Dedifferentiated amniotic fluid mesenchymal stem cell (primary cell): ENCODE data around the gene VWF.
"Not testable (repeated sequence)": the region's sequence is repeated elsewhere in the genome, so short reads cannot be mapped to it uniquely, and the experiment has no call there.

Experiments
- DNase-seq: peaks from one replicate; pipeline ENCODE4 v3.0.0-alpha.2; 2016; ENCODE audit errors: extremely low spot score

The VWF gene

DNA sequence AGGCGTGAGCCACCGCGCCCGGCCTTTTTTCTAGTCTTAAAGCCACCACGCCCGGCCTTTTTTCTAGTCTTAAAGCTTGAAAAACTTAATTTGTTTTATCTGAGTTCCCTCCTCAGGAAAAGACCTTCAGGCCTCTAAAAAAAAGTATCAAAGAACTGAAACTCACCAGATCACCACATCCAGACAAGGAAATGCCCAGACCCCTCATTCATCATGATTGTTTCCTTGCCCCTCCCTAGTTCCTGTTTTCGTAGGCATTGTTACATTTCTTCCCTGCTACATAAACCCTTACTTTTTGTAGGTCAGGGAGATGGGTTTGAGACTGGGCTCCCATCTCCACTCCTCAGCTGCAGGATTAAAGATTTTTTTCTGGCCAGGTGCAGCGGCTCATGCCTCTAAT, 21.1 kb upstream of the VWF start:
- no peak for DNase-seq

- DNase-seq = no peak
Measured at GRCh38 chr12:6143303-6143675, 18.8 kb upstream of the VWF start.

DNA sequence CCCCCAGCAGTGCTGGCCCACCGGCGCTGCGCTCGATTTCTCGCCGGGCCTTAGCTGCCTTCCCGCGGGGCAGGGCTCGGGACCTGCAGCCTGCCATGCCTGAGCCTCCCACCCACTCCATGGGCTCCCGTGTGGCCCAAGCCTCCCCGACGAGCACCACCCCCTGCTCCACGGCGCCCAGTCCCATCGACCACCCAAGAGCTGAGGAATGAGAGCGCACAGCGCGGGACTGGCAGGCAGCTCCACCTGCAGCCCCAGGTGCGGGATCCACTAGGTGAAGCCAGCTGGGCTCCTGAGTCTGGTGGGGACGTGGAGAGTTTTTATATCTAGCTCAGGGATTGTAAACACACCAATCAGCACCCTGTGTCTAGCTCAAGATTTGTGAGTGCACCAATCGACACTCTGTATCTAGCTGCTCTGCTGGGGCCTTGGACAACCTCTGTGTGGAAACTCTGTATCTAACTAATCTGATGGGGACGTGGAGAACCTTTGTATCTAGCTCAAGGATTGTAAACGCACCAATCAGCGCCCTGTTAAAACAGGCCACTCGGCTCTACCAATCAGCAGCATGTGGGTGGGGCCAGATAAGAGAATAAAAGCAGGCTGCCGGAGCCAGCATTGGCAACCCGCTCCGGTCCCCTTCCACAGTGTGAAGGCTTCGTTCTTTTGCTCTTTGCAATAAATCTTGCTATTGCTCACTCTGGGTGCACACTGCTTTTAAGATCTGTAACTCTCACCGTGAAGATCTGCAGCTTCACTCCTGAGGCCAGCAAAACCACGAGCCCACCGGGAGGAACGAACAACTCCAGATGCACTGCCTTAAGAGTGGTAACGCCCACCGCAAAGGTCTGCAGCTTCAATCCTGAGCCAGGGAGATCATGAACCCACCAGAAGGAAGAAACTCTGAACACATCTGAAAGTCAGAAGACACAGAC, 18.2 kb upstream of the VWF start:
- not testable (repeated sequence) for DNase-seq

GRCh38 chr12:6141731-6142367, 17.4 kb upstream of the VWF start:
- not testable (repeated sequence) for DNase-seq

- DNase-seq = no peak
Measured at GRCh38 chr12:6140651-6141447, 16.4 kb upstream of the VWF start.

DNA sequence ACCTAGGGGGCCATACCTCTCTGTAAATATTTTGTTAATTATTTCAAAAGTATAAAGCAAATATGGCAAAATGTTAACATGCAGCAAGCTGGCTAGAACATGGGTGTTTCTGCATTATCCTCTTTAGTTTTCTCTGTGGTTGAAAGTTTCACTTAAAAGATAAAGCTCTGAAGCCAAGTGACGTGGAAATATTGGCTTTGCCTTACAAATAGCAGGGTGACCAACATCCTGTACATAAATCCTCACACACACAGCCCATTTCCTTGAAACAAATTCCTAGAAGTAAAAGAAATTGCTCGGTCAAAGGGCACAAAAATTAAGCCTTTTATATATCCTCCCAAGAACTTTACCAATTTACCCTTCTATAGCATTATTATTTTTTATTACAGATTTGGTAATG, 10.6 kb upstream of the VWF start:
- no peak for DNase-seq

DNA sequence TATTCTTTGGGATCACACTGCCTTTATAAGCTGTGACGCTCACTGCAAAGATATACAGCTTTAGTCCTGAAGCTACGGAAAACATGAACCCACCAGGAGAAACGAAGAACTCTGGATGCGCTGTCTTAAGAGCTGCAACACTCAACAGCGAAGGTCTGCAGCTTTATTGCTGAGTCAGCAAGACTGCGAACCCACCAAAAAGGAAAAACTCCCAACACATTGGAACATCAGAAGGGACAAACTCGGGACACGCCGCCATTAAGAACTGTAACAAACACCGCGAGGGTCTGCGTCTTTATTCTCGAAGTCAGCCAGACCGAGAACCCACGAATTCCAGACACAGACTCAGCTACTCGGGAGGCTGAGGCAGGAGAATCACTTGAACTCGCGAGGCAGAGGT, 9.2 kb upstream of the VWF start:
- no peak for DNase-seq

DNA sequence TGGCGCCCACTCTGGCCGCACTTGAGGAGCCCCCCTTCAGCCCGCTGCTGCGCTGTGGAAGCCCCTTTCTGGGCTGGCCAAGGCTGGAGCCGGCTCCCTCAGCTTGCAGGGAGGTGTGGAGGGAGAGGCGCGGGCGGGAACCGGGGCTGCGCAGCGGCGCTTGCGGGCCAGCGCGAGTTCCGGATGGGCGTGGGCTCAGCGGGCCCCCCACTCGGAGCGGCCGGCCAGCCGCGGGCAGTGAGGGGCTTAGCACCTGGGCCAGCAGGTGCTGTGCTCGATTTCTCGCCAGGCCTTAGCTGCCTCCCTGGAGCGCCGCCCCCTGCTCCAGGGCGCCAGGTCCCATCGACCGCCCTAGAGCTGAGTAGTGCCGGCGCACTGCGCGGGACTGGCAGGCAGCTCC, 8.0 kb upstream of the VWF start:
- no peak for DNase-seq

GRCh38 chr12:6125310-6125608, 789 bp upstream of the VWF start:
- no peak for DNase-seq

DNA sequence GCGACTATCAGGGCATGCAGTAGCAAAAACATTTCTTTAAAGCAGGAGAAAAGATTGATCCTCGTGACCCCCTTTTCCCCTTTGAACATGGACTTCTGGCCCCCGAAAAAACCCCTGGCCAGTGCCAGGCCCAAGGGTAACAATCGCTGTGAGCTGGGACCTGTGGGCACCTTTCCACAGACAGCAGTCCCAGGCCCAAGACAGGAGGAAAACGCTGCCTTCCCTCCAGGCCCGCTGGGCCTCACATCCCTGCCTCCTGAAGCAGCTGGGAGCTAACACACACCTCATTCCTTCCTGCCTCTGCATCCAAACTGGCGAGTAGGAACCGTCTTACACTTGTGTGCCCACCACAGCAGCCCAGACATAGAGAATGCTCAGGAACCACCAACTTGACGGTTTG, 1.2 kb downstream of the VWF start:
- DNase-seq = no peak

GRCh38 chr12:6122201-6122600, 2.3 kb downstream of the VWF start:
- no peak for DNase-seq

DNA sequence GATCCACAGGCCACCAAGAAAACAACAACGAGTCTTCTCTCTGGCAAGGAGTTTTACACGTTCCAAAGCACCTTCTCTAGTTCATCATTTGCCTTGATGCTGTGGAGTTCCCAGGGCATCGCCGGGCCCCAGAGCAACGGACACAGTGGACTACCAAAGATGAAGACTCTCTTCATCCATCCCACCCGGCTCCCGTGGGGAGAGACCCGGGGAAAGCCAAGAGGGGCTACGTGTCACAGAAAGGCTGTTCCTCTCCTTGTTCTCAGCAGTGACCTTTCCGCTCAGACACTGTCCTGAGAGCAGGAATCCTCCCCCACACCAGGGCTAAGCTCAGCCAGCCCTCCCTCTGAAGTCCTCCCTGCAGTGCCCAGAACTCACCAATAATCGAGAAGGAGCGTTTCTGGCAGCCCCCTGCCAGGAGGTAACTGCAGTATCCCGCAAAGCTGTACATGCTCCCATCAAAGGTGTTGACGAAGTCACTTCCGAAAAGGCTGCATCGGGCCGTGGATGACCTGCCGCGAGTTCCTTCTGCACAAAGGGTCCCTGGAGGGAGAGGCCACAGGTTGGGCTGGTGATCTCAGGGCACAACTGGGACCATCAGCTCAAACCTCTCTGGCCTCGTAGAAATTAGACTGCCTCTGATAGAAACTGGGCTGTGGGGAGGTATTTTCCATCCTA, 3.5 kb downstream of the VWF start:
- DNase-seq = no peak

DNA sequence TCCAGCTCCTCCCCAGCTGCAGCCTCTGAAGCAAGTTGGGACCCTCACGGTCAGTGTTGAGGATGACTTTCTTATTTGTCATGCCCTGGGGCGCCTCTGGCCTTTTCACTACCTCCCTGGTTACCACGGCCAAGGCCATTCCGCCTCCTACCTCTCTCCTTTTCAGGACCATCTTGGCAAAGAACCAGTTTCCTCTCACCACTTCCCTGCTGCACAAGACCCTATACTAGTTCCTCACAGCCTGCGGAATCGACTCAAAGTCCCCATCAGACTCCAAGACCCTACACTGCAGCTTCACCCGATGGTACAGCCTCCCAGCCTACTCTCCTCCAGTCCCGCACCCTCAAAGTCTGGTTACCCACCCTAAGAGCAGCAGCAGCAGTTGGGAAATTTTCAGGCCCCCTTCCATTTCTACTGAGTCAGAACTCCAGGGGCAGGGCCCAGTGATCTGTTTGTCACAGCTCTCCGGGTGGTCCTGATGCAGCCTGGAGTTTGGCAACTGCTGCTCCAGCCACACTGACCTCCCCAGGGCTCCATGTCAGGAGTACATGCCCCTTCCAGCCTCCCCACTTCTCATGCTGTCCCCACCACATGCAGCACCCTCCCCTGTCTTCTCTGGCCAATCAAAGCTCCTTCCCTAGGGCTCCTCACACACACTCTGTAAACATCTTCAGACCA, 5.4 kb downstream of the VWF start:
- DNase-seq = no peak

GRCh38 chr12:6116471-6117021, 7.9 kb downstream of the VWF start:
- no peak for DNase-seq

GRCh38 chr12:6115389-6115788, 9.1 kb downstream of the VWF start:
- DNase-seq = no peak

DNA sequence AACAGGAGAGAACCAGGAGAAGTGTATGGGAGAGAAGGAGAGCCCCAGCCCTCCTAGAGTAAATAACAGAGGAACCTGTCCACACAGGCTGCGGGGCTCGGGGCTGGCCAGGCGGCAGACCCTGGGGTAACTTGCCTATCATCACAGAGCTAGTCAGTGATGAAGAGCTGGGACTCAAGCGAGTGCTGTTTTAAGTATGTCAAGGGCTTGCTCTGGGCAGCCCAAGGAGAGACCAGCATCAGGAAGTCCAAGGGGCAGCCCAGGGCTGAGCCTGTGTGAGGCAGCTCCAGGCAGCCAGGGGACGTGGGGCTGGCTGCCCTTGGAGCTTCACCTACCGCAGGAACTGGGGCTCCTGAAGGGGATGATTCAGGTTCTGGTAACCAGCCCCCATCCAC, 10.0 kb downstream of the VWF start:
- DNase-seq = no peak

GRCh38 chr12:6113691-6114475, 10.6 kb downstream of the VWF start:
- DNase-seq = no peak

- no peak for DNase-seq
Measured at GRCh38 chr12:6112004-6112403, 12.5 kb downstream of the VWF start.

DNA sequence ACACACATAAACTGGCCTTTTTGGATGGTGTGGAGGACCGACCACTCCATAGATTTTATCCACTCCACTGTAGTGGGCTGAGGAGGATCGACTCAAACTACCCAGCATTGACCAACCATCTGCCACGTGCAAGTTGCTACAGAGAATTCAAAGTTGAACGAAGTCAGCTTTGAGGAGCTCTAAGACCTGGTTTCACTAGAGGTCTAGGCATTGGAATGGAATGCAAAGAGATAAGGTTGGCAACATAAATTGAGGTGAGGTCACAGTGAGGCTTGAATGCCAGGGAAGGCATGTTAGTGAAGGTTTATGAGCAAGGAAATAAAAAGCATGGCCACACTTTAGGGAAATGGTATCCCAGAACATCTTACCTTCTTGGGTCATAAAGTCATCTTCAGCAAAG, 14.5 kb downstream of the VWF start:
- no peak for DNase-seq

GRCh38 chr12:6106218-6106617, 18.3 kb downstream of the VWF start:
- no peak for DNase-seq

GRCh38 chr12:6104842-6105241, 19.6 kb downstream of the VWF start:
- no peak for DNase-seq
